Neural progenitor cell (in vitro differentiated cells): Measurements from ENCODE around the gene AQP12B. TPM values are rescaled to one million over a fixed set of nuclear protein-coding genes. Genes with fewer than 3 reads are reported as not detected.

Experiments used
- DNase-seq: peaks from one replicate; pipeline ENCODE4 v3.0.0-alpha.2; 2016; ENCODE audit warnings: low spot score
- H2AFZ ChIP-seq: fragments of 200-600 bp; sonication (generic); replicated peaks from 2 replicates; pipeline ENCODE4 v1.6.1; 2016; ENCODE audit warnings: antibody characterized with exemption
- H3F3A ChIP-seq: fragments of 200-600 bp; sonication (generic); 2 replicates; pipeline ENCODE4 v1.6.1; 2016; ENCODE audit warnings: antibody characterized with exemption, low read depth
- H3K27ac ChIP-seq: fragments of 200-600 bp; sonication (generic); 2 replicates; pipeline ENCODE4 v1.5.1; 2016; ENCODE audit warnings: mild to moderate bottlenecking
- H3K27me3 ChIP-seq: fragments of 200-600 bp; sonication (generic); 2 replicates; pipeline ENCODE4 v1.6.1; 2016; ENCODE audit warnings: mild to moderate bottlenecking, moderate library complexity
- H3K36me3 ChIP-seq: fragments of 200-600 bp; sonication (generic); 2 replicates; pipeline ENCODE4 v1.5.1; 2016
- H3K4me1 ChIP-seq: fragments of 200-600 bp; sonication (generic); 2 replicates; pipeline ENCODE4 v1.6.1; 2016; ENCODE audit warnings: mixed run types
- H3K4me2 ChIP-seq: fragments of 200-600 bp; sonication (generic); 2 replicates; pipeline ENCODE4 v1.6.1; 2016
- H3K4me3 ChIP-seq: fragments of 200-600 bp; sonication (generic); 2 replicates; pipeline ENCODE4 v1.5.1; 2016
- H3K79me2 ChIP-seq: fragments of 200-600 bp; sonication (generic); 2 replicates; pipeline ENCODE4 v1.6.1; 2016; ENCODE audit warnings: low read depth
- H3K9ac ChIP-seq: fragments of 200-600 bp; sonication (generic); 2 replicates; pipeline ENCODE4 v1.6.1; 2016
- H3K9me3 ChIP-seq: fragments of 200-600 bp; sonication (generic); 2 replicates; pipeline ENCODE4 v1.5.1; 2016; ENCODE audit warnings: low read depth
- H4K20me1 ChIP-seq: fragments of 200-600 bp; sonication (generic); 2 replicates; pipeline ENCODE4 v1.6.1; 2016; ENCODE audit warnings: low read depth
- H3K27ac Mint-ChIP-seq: 3 replicates; pipeline ENCODE4 v1.8.0; 2021; ENCODE audit warnings: mixed read lengths
- H3K27me3 Mint-ChIP-seq: 2 replicates; pipeline ENCODE4 v1.8.0; 2022; ENCODE audit warnings: low read depth, mild to moderate bottlenecking, inconsistent platforms, moderate library complexity, mixed read lengths; ENCODE audit not compliant: insufficient read depth
- H3K36me3 Mint-ChIP-seq: 3 replicates; pipeline ENCODE4 v1.8.0; 2021; ENCODE audit warnings: mixed read lengths
- H3K4me1 Mint-ChIP-seq: 3 replicates; pipeline ENCODE4 v1.8.0; 2021; ENCODE audit warnings: mixed read lengths
- H3K4me3 Mint-ChIP-seq: 3 replicates; pipeline ENCODE4 v1.8.0; 2021; ENCODE audit warnings: mild to moderate bottlenecking, moderate library complexity, mixed read lengths
- H3K9me3 Mint-ChIP-seq: 3 replicates; pipeline ENCODE4 v1.8.0; 2020; ENCODE audit warnings: mixed read lengths
- CTCF ChIP-seq: fragments of 200-600 bp; sonication (generic); IDR thresholded peaks from 2 replicates; pipeline ENCODE4 v1.5.1; 2017; ENCODE audit warnings: antibody characterized with exemption, mild to moderate bottlenecking
- EZH2 ChIP-seq: fragments of 200-600 bp; sonication (generic); IDR thresholded peaks from 2 replicates; pipeline ENCODE4 v1.6.1; 2017; ENCODE audit warnings: antibody characterized with exemption, mild to moderate bottlenecking, moderate library complexity
- EZH2phosphoT487 ChIP-seq: fragments of 200-600 bp; sonication (generic); IDR thresholded peaks from 2 replicates; pipeline ENCODE4 v1.6.1; 2017; ENCODE audit warnings: antibody characterized with exemption
- total RNA-seq: library from RNA; depleted of rRNA; stranded (reverse); fragments of >200 nt; gene quantifications from 2 replicates; pipeline ENCODE4 v1.2.3, GENCODE V29; 2015; ENCODE audit warnings: low replicate concordance

Gene AQP12B
- total RNA-seq, 1 donor from 2014 or later = not detected

- Histone ChIP-seq H3K4me2 (no peak overlapping the region), H3K27ac (no peak overlapping the region), H2AFZ (no peak overlapping the region), H3K9ac (no peak overlapping the region), H3K36me3 (no peaks in the 10 kb centered on the region), H3K4me3 (no peak overlapping the region), H3F3A (no peaks in the 10 kb centered on the region), H3K79me2 (no peaks in the 10 kb centered on the region), H3K27me3 (peaks cover 15% of the 10 kb centered on the region), H3K9me3 (no peaks in the 10 kb centered on the region), H4K20me1 (no peaks in the 10 kb centered on the region), H3K4me1 (peaks cover 21% of the 10 kb centered on the region)
- peaks cover 6% of the 10 kb centered on the region for H3K9me3 Mint-ChIP-seq
- H3K4me1 Mint-ChIP-seq = peaks cover 29% of the 10 kb centered on the region
- H3K27me3 Mint-ChIP-seq = peaks cover 7% of the 10 kb centered on the region
- TF ChIP-seq EZH2phosphoT487 (no peak), EZH2 (no peak), CTCF (no peak)
- no peak for DNase-seq
- peak overlapping the region; percentile 38 for H3K4me3 Mint-ChIP-seq
- no peaks in the 10 kb centered on the region for H3K36me3 Mint-ChIP-seq
- H3K27ac Mint-ChIP-seq = no peak overlapping the region
Observed at GRCh38 chr2:240645346-240645745, 37.3 kb downstream of the AQP12B start.

GRCh38 chr2:240644859-240645301 lies 37.8 kb downstream of the AQP12B start:
- H3K27ac Mint-ChIP-seq = no peak overlapping the region
- Histone ChIP-seq H3K4me1 (peaks cover 21% of the 10 kb centered on the region), H4K20me1 (no peaks in the 10 kb centered on the region), H3K4me3 (no peak overlapping the region), H3K9me3 (no peaks in the 10 kb centered on the region), H3K79me2 (no peaks in the 10 kb centered on the region), H3K27ac (no peak overlapping the region), H2AFZ (no peak overlapping the region), H3K27me3 (peaks cover 17% of the 10 kb centered on the region), H3K4me2 (no peak overlapping the region), H3K36me3 (no peaks in the 10 kb centered on the region), H3F3A (no peaks in the 10 kb centered on the region), H3K9ac (no peak overlapping the region)
- no peaks in the 10 kb centered on the region for H3K36me3 Mint-ChIP-seq
- no peak for DNase-seq
- TF ChIP-seq EZH2 (no peak), EZH2phosphoT487 (no peak), CTCF (no peak)
- no peak overlapping the region for H3K4me3 Mint-ChIP-seq
- peaks cover 8% of the 10 kb centered on the region for H3K27me3 Mint-ChIP-seq
- H3K4me1 Mint-ChIP-seq = peaks cover 29% of the 10 kb centered on the region
- peaks cover 6% of the 10 kb centered on the region for H3K9me3 Mint-ChIP-seq

GRCh38 chr2:240644171-240644651 lies 38.5 kb downstream of the AQP12B start:
- H4K20me1 ChIP-seq = no peaks in the 10 kb centered on the region
- H3K4me3 ChIP-seq = no peak overlapping the region
- no peak overlapping the region for H3K27ac Mint-ChIP-seq
- peaks cover 11% of the 10 kb centered on the region for H3K27me3 Mint-ChIP-seq
- H3K36me3 Mint-ChIP-seq = no peaks in the 10 kb centered on the region
- H3F3A ChIP-seq = no peaks in the 10 kb centered on the region
- H3K79me2 ChIP-seq = no peaks in the 10 kb centered on the region
- no peak overlapping the region for H3K9ac ChIP-seq
- no peak for TF ChIP-seq EZH2phosphoT487
- no peak for TF ChIP-seq EZH2
- no peak for TF ChIP-seq CTCF
- no peak overlapping the region for H3K27ac ChIP-seq
- peaks cover 23% of the 10 kb centered on the region for H3K4me1 Mint-ChIP-seq
- H2AFZ ChIP-seq = no peak overlapping the region
- H3K9me3 ChIP-seq = no peaks in the 10 kb centered on the region
- no peak for DNase-seq
- H3K4me3 Mint-ChIP-seq = no peak overlapping the region
- no peak overlapping the region for H3K4me2 ChIP-seq
- H3K27me3 ChIP-seq = peaks cover 22% of the 10 kb centered on the region
- peaks cover 6% of the 10 kb centered on the region for H3K9me3 Mint-ChIP-seq
- H3K4me1 ChIP-seq = peaks cover 14% of the 10 kb centered on the region
- no peaks in the 10 kb centered on the region for H3K36me3 ChIP-seq
